Osteoblast (primary cell): ENCODE results near the gene GOT2. TPM values are rescaled to one million over a fixed set of nuclear protein-coding genes. Genes with fewer than 3 reads are reported as not detected.
"Not testable (repeated sequence)": the region's sequence is repeated elsewhere in the genome, so short reads cannot be mapped to it uniquely, and the experiment has no call there.

Source experiments
- DNase-seq: peaks from one replicate; pipeline ENCODE4 v3.0.0; 2011; ENCODE audit warnings: low spot score, mixed read lengths; ENCODE audit not compliant: insufficient read length; ENCODE audit errors: missing footprints
- H2AFZ ChIP-seq: 2 replicates; pipeline ENCODE4 v1.6.0; 2011; ENCODE audit warnings: mild to moderate bottlenecking, low read length
- H3K27ac ChIP-seq: 2 replicates; pipeline ENCODE4 v1.5.1; 2011; ENCODE audit warnings: mild to moderate bottlenecking, low read depth, low read length, moderate library complexity
- H3K27me3 ChIP-seq: 2 replicates; pipeline ENCODE4 v1.6.0; 2012; ENCODE audit warnings: mild to moderate bottlenecking, control low read depth, inconsistent platforms, low read length, moderate library complexity; ENCODE audit not compliant: insufficient read depth
- H3K36me3 ChIP-seq: 2 replicates; pipeline ENCODE4 v1.5.1; 2011; ENCODE audit warnings: mild to moderate bottlenecking, low read length, control low read depth, moderate library complexity; ENCODE audit not compliant: insufficient read depth
- H3K4me1 ChIP-seq: 2 replicates; pipeline ENCODE4 v1.5.1; 2011; ENCODE audit warnings: mild to moderate bottlenecking, low read length, control low read depth, moderate library complexity; ENCODE audit not compliant: insufficient read depth
- H3K4me2 ChIP-seq: 2 replicates; pipeline ENCODE4 v1.6.0; 2011; ENCODE audit warnings: mild to moderate bottlenecking, low read length; ENCODE audit not compliant: insufficient read depth
- H3K4me3 ChIP-seq: fragments of 200-600 bp; sonication (generic); 3 replicates; pipeline ENCODE4 v1.5.1; 2012; ENCODE audit warnings: mild to moderate bottlenecking, low read length, inconsistent platforms; ENCODE audit not compliant: insufficient read depth
- H3K79me2 ChIP-seq: 2 replicates; pipeline ENCODE4 v1.6.0; 2012; ENCODE audit warnings: mild to moderate bottlenecking, low read length, control low read depth, inconsistent platforms; ENCODE audit not compliant: insufficient read depth
- H3K9me3 ChIP-seq: 2 replicates; pipeline ENCODE4 v1.5.1; 2011; ENCODE audit warnings: low read depth, low read length, control low read depth
- H4K20me1 ChIP-seq: 2 replicates; pipeline ENCODE4 v1.6.0; 2012; ENCODE audit warnings: mild to moderate bottlenecking, low read length, control low read depth; ENCODE audit not compliant: insufficient read depth
- CTCF ChIP-seq: IDR thresholded peaks from 2 replicates; pipeline ENCODE4 v1.5.1; 2011; ENCODE audit warnings: mild to moderate bottlenecking, low read depth, low read length, moderate library complexity; ENCODE audit errors: extremely low read depth
- small RNA-seq: library from RNA; depleted of rRNA; stranded (forward); fragments of <200 nt; gene quantifications from one replicate; pipeline ENCODE3, GENCODE V24; 2012
- total RNA-seq: library from RNA; depleted of rRNA; stranded (reverse); fragments of >200 nt; gene quantifications from 2 replicates; pipeline ENCODE4 v1.2.3, GENCODE V29; 2012

GOT2 gene
- total RNA-seq, 1 donor, result 21.4 TPM

GRCh38 chr16:58661199-58661830 is 72.8 kb downstream of the GOT2 start:
- no peak overlapping the region for H3K27ac ChIP-seq
- TF ChIP-seq CTCF, result peak; percentile 80
- H3K4me1 ChIP-seq, result peaks cover 4% of the 10 kb centered on the region
- no peak overlapping the region for H3K4me3 ChIP-seq
- H3K9me3 ChIP-seq, result no peaks in the 10 kb centered on the region
- no peaks in the 10 kb centered on the region for H4K20me1 ChIP-seq
- DNase-seq, result peak; percentile 96
- H3K4me2 ChIP-seq, result no peak overlapping the region
- no peaks in the 10 kb centered on the region for H3K36me3 ChIP-seq
- no peaks in the 10 kb centered on the region for H3K79me2 ChIP-seq
- H3K27me3 ChIP-seq, result no peaks in the 10 kb centered on the region
- H2AFZ ChIP-seq, result no peak overlapping the region

GRCh38 chr16:58659911-58660310 is 74.2 kb downstream of the GOT2 start:
- not testable (repeated sequence) for H3K9me3 ChIP-seq, H3K36me3 ChIP-seq, H2AFZ ChIP-seq, H4K20me1 ChIP-seq, H3K27ac ChIP-seq, DNase-seq, H3K4me2 ChIP-seq, H3K79me2 ChIP-seq, H3K27me3 ChIP-seq, H3K4me1 ChIP-seq, H3K4me3 ChIP-seq

DNA sequence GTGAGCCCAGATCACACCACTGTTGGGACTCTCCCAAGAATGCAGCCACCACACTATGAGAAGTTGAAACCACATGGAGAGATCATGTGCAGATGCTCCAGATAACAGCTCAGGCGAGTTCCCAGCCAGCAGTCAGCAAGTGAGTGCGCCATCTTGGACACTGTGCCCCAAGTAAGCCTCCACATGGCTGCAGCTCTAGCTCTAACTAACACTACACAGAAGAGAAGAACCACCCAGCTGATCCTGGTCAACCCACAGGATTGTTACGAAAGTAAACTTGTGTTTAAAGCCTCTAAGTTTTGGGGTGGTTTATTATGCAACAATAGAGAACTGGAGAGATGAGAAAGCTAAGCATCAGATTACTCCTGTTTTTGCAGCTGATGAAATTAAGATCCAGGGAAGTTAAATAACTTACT is 75.3 kb downstream of the GOT2 start:
- Histone ChIP-seq H4K20me1 (no peaks in the 10 kb centered on the region), H3K27ac (no peak overlapping the region), H3K4me2 (no peak overlapping the region), H3K36me3 (no peaks in the 10 kb centered on the region), H3K9me3 (no peaks in the 10 kb centered on the region), H3K4me3 (no peak overlapping the region), H3K79me2 (no peaks in the 10 kb centered on the region), H2AFZ (no peak overlapping the region), H3K4me1 (peaks cover 4% of the 10 kb centered on the region), H3K27me3 (no peaks in the 10 kb centered on the region)
- TF ChIP-seq CTCF, result no peak
- DNase-seq, result peak; percentile 72

Small RNA genes lying within 50 kb of the gene (small RNA-seq; reads per million reads assigned to genes)
- gene RN7SL143P (not detected), gene RNU6-1155P (not detected)

Other genes with a start within 250 kb of the GOT2 start
- 6.5 and 8.0 TPM in 2 replicates for gene NDRG4, start 234.2 kb downstream of the GOT2 start, total RNA-seq
- 12.3 and 17.7 TPM in 2 replicates for gene SETD6, start 218.8 kb downstream of the GOT2 start, total RNA-seq
- gene CNOT1, start 104.5 kb downstream of the GOT2 start, total RNA-seq, result 114 and 122 TPM in 2 replicates
- gene SLC38A7, start 49.5 kb downstream of the GOT2 start, total RNA-seq, result 65.1 and 68.4 TPM in 2 replicates